ENCODE results near the gene LINGO3.

LINGO3 gene

DNA sequence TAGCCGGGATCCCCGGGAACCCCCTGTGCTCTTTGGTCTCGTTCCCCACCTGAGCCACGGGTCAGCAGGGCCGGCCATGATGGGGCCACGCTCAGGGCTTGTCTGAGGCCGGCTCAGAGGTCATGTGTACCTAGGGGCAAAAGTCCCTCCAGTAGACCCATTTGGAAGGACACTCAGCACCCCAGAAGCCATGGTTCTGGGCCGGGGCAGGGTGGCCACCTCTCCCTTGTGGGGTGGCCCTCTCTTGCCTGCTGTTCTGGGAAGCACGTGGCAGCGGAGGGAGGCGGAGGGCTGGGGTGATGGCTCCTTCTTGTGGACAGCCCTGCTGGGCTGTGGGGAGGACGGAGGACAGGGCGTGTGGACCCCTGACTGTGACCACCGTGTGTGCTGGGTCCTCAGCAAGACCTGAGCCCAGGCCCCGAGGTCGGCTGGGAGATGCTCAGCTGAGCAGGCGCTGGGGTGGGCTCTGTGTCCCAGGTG lies 19.6 kb downstream of the LINGO3 start (continued):
- TF ChIP-seq, protein P1, sequence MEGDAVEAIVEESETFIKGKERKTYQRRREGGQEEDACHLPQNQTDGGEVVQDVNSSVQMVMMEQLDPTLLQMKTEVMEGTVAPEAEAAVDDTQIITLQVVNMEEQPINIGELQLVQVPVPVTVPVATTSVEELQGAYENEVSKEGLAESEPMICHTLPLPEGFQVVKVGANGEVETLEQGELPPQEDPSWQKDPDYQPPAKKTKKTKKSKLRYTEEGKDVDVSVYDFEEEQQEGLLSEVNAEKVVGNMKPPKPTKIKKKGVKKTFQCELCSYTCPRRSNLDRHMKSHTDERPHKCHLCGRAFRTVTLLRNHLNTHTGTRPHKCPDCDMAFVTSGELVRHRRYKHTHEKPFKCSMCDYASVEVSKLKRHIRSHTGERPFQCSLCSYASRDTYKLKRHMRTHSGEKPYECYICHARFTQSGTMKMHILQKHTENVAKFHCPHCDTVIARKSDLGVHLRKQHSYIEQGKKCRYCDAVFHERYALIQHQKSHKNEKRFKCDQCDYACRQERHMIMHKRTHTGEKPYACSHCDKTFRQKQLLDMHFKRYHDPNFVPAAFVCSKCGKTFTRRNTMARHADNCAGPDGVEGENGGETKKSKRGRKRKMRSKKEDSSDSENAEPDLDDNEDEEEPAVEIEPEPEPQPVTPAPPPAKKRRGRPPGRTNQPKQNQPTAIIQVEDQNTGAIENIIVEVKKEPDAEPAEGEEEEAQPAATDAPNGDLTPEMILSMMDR (tag by site-specific recombination; IDR thresholded peaks at IDR 0.05): no peak
- TF ChIP-seq ZBTB8A (tag by site-specific recombination; IDR thresholded peaks at IDR 0.05) (no peak), ZNF629 (tag by site-specific recombination; IDR thresholded peaks at IDR 0.05) (no peak), TCF7L2 (IDR thresholded peaks at IDR 0.05; ENCODE audit: borderline replicate concordance, low read depth, low read length) (no peak)

DNA sequence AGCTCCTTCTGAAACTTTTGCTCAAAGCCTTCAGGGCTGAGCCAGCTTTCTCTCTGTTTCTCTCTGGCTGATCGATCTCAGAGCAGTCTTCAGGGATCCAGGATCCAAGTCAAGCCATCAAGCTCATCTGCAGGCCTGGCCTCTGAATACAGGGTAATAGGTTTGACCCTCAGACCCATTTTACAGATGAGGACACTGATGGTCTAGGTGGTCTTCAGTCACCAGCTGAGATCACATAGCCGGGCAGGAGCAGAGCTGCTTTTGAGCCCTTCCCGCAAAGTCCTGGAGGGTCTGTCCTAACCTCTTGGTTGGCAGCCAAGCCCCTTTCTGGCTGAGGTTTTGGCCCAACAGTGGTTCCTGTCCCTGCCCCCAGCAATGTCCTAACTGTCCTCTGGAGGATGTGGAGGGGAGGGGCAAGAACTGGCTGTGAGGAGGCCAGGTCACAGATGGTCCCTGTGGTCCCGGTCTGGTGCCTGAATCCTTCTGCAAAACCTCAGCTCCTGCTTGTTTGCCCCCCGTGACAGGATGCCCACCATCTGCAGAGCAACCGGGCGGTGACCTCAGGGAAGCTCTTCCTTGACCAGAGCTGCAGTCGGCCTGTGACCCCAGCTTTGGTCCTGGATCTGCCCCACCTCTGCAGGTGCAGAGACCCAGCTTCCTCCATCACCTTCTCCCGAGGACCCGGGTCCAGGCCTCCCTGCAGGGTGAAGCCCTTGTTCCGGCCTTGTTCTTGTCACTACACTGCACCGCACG lies 20.2 kb downstream of the LINGO3 start:
- ChIA-PET POLR2A (interaction anchor here (1.5 to 1.7 kb wide), 2 partner anchors 9 to 188 kb away, joined by 3 to 4 read pairs; partner anchors contain the start of gene GADD45B), CTCF (interaction anchor here (0.6 to 1.0 kb wide), 4 partner anchors 11 to 227 kb away, joined by 3 to 4 read pairs (median 4); no protein-coding TSS in a partner anchor)
- 0 out of 2 replicates have a peak, but pooled peaks have one; percentile 8 for TF ChIP-seq ZNF335 (tag by site-specific recombination; conservative IDR thresholded peaks at IDR 0.05)
- TF ChIP-seq ZNF560 (tag by site-specific recombination; IDR thresholded peaks at IDR 0.05; ENCODE audit: borderline replicate concordance): no peak
- 0 out of 2 replicates have a peak, but pooled peaks have one; percentile 6 for TF ChIP-seq PRDM1 (tag by site-specific recombination; IDR thresholded peaks at IDR 0.05)
- TF ChIP-seq RBAK (tag by site-specific recombination; IDR thresholded peaks at IDR 0.05): no peak
- TF ChIP-seq ZNF23 (tag by site-specific recombination; IDR thresholded peaks at IDR 0.05; ENCODE audit: borderline replicate concordance): no peak
- peak; percentile 49; the same call in 1 of the 2 replicates for TF ChIP-seq ZBTB17 (tag by site-specific recombination; IDR thresholded peaks at IDR 0.05)
- H3K4me3 ChIP-seq (ENCODE audit: low read depth, low read length): no peak overlapping the region
- no peak overlapping the region for H3K27ac ChIP-seq (ENCODE audit: extremely low read depth, low read depth, low read length)
- H3K4me1 ChIP-seq (ENCODE audit: control insufficient read depth, insufficient read depth, low read length): no peaks in the 10 kb centered on the region
- no peaks in the 10 kb centered on the region for H3K36me3 ChIP-seq (ENCODE audit: control insufficient read depth in 2 of 2, insufficient read depth in 1 of 2, low read length in 2 of 2)
- no peaks in the 10 kb centered on the region for H3K9me3 ChIP-seq (ENCODE audit: control insufficient read depth, insufficient read depth, low read depth, low read length)

DNA sequence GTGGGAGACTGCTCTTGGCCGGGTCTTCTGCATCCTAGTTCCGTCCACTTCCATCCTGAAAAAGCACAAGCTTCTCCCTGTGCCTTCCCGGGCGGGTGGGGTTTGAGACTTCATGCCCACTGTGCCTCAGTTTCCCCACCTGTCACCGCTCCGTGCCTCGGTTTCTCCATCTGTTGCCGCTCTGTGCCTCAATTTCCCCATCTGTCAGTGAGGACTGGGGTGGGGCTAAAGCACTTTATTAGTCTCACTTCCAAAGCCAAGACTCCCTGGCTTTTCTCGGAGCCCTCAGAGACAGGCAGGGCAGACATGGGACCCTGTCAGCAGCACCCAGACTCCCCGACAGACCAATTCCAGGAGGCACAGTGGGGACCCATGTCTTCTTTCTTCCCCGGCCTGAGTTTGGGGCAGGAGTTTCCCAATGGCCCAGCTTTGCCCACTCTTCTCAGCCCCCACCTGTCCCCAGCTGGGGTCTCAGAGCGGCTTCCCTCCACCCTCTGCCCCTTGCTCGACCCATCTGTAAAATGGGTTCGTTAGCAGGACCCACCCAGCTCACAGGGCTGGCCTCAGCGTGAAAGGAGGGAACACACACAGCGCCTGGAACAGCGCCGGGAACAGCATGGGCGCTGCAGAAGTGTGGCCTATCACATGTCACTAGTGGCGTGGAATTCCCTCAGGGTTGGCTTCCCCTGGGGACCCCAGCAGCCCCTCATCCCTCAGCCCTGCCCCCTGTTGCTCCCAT lies 21.4 kb downstream of the LINGO3 start:
- Histone ChIP-seq H3K4me1 (ENCODE audit: control insufficient read depth, insufficient read depth, low read length) (no peaks in the 10 kb centered on the region), H3K27ac (ENCODE audit: extremely low read depth, low read depth, low read length) (no peak overlapping the region), H3K9me3 (ENCODE audit: control insufficient read depth, insufficient read depth, low read depth, low read length) (no peaks in the 10 kb centered on the region), H3K4me3 (ENCODE audit: low read depth, low read length) (no peak overlapping the region), H3K36me3 (ENCODE audit: control insufficient read depth in 2 of 2, insufficient read depth in 1 of 2, low read length in 2 of 2) (no peaks in the 10 kb centered on the region)
- CTCF ChIA-PET: no interaction called here
- POLR2A ChIA-PET: no interaction called here
- TF ChIP-seq ZFP37 (tag by site-specific recombination; IDR thresholded peaks at IDR 0.05): no peak
- 0 out of 2 replicates have a peak, but pooled peaks have one; percentile 31 for TF ChIP-seq ZNF768 (tag by site-specific recombination; IDR thresholded peaks at IDR 0.05)

DNA sequence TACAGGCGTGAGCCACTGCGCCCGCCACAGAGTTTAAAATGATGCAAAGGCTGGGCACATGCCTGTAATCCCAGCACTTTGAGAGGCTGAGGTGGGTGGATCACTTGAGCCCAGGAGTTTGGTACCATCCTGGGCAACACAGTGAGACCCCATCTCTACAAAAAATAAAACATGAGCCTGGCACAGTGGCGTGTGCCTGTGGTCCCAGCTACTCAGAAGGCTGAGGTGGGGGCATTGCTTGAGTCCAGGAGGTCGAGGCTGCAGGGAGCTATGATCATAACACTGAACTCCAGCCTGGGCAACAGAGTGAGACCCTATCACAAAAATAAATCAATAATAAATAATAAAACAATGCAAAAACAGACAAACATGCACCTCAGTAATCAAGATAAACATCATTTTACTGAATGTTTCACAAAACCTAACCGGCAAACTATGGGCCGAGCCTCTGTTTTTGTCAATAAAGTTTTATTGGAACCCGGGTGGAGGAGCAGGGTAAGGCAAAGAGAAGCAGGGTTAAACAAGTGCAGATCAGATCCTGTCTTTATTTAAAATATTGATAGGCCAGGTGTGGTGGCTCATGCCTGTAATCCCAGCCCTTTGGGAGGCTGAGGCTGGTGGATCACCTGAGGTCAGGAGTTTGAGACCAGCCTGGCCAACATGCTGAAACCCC lies 24.0 kb downstream of the LINGO3 start:
- no peaks in the 10 kb centered on the region for H3K9me3 ChIP-seq (ENCODE audit: control insufficient read depth, insufficient read depth, low read depth, low read length)
- H3K4me1 ChIP-seq (ENCODE audit: control insufficient read depth, insufficient read depth, low read length): no peaks in the 10 kb centered on the region
- no peak overlapping the region for H3K27ac ChIP-seq (ENCODE audit: extremely low read depth, low read depth, low read length)
- H3K36me3 ChIP-seq (ENCODE audit: control insufficient read depth in 2 of 2, insufficient read depth in 1 of 2, low read length in 2 of 2): no peaks in the 10 kb centered on the region
- POLR2A ChIA-PET: no interaction called here
- no peak overlapping the region for H3K4me3 ChIP-seq (ENCODE audit: low read depth, low read length)
- CTCF ChIA-PET: interaction anchor here (0.6 to 0.7 kb wide), 2 partner anchors 31 to 365 kb away, joined by 3 read pairs; no protein-coding TSS in a partner anchor
- TF ChIP-seq, protein P2, sequence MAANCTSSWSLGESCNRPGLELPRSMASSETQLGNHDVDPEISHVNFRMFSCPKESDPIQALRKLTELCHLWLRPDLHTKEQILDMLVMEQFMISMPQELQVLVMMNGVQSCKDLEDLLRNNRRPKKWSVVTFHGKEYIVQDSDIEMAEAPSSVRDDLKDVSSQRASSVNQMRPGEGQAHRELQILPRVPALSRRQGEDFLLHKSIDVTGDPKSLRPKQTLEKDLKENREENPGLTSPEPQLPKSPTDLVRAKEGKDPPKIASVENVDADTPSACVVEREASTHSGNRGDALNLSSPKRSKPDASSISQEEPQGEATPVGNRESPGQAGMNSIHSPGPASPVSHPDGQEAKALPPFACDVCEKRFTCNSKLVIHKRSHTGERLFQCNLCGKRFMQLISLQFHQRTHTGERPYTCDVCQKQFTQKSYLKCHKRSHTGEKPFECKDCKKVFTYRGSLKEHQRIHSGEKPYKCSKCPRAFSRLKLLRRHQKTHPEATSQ (tag by site-specific recombination; IDR thresholded peaks at IDR 0.05): no peak
- TF ChIP-seq ZNF747 (tag by site-specific recombination; IDR thresholded peaks at IDR 0.05) (no peak), ZNF121 (tag by site-specific recombination; IDR thresholded peaks at IDR 0.05) (peak; percentile 99), ZNF596 (tag by site-specific recombination; IDR thresholded peaks at IDR 0.05) (no peak), HOXC10 (CRISPR knock-in tag; IDR thresholded peaks at IDR 0.05) (no peak), ZSCAN16 (tag by site-specific recombination; IDR thresholded peaks at IDR 0.05) (no peak), KLF8 (tag by site-specific recombination; IDR thresholded peaks at IDR 0.05) (0 out of 2 replicates have a peak, but pooled peaks have one; percentile 32), HOXA7 (CRISPR knock-in tag; IDR thresholded peaks at IDR 0.05; ENCODE audit: borderline replicate concordance) (no peak), ZNF544 (tag by site-specific recombination; IDR thresholded peaks at IDR 0.05) (no peak), ZNF221 (tag by site-specific recombination; IDR thresholded peaks at IDR 0.05; ENCODE audit: borderline replicate concordance) (no peak), ZNF626 (tag by site-specific recombination; IDR thresholded peaks at IDR 0.05) (no peak), ZNF629 (tag by site-specific recombination; IDR thresholded peaks at IDR 0.05) (no peak)
- TF ChIP-seq, protein P3, sequence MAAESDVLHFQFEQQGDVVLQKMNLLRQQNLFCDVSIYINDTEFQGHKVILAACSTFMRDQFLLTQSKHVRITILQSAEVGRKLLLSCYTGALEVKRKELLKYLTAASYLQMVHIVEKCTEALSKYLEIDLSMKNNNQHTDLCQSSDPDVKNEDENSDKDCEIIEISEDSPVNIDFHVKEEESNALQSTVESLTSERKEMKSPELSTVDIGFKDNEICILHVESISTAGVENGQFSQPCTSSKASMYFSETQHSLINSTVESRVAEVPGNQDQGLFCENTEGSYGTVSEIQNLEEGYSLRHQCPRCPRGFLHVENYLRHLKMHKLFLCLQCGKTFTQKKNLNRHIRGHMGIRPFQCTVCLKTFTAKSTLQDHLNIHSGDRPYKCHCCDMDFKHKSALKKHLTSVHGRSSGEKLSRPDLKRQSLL (tag by site-specific recombination; IDR thresholded peaks at IDR 0.05): no peak
